NCI-H187 treated with DMSO at 0.1 percent for 48 hours (cell line): ENCODE data around the gene HNRNPA2B1.
"Not testable (repeated sequence)": the region's sequence is repeated elsewhere in the genome, so short reads cannot be mapped to it uniquely, and the experiment has no call there.

Source experiments
- DNase-seq: peaks from one replicate; lab custom pipeline; 2025; lab: John Stamatoyannopoulos, UW

Gene HNRNPA2B1

GRCh38 chr7:26185131-26185843 lies 15.3 kb downstream of the HNRNPA2B1 start:
- DNase-seq, result no peak

- not testable (repeated sequence) for DNase-seq
Observed at GRCh38 chr7:26184281-26185101, 16.1 kb downstream of the HNRNPA2B1 start.

GRCh38 chr7:26183545-26184280 lies 16.8 kb downstream of the HNRNPA2B1 start:
- DNase-seq, result no peak

- no peak for DNase-seq
Observed at GRCh38 chr7:26182706-26183105, 17.8 kb downstream of the HNRNPA2B1 start.

- no peak for DNase-seq
Observed at GRCh38 chr7:26182283-26182682, 18.3 kb downstream of the HNRNPA2B1 start.

- no peak for DNase-seq
Observed at GRCh38 chr7:26181474-26182227, 18.9 kb downstream of the HNRNPA2B1 start.

GRCh38 chr7:26180792-26181198 lies 19.8 kb downstream of the HNRNPA2B1 start:
- DNase-seq, result no peak

GRCh38 chr7:26179826-26180497 lies 20.6 kb downstream of the HNRNPA2B1 start:
- DNase-seq, result no peak

GRCh38 chr7:26179422-26179821 lies 21.1 kb downstream of the HNRNPA2B1 start:
- DNase-seq, result no peak

- DNase-seq, result no peak
Observed at GRCh38 chr7:26178272-26178960, 22.1 kb downstream of the HNRNPA2B1 start.

- not testable (repeated sequence) for DNase-seq
Observed at GRCh38 chr7:26177269-26177668, 23.3 kb downstream of the HNRNPA2B1 start.

GRCh38 chr7:26176696-26177095 lies 23.9 kb downstream of the HNRNPA2B1 start:
- DNase-seq, result not testable (repeated sequence)

GRCh38 chr7:26175903-26176302 lies 24.6 kb downstream of the HNRNPA2B1 start:
- DNase-seq, result not testable (repeated sequence)

GRCh38 chr7:26172048-26172447 lies 28.5 kb downstream of the HNRNPA2B1 start:
- DNase-seq, result no peak

GRCh38 chr7:26171601-26172000 lies 28.9 kb downstream of the HNRNPA2B1 start:
- DNase-seq, result no peak

GRCh38 chr7:26170663-26171062 lies 29.9 kb downstream of the HNRNPA2B1 start:
- DNase-seq, result no peak

- no peak for DNase-seq
Observed at GRCh38 chr7:26169271-26169670, 31.3 kb downstream of the HNRNPA2B1 start.

GRCh38 chr7:26168458-26169023 lies 32.0 kb downstream of the HNRNPA2B1 start:
- no peak for DNase-seq

- DNase-seq, result no peak
Observed at GRCh38 chr7:26167303-26167934, 33.1 kb downstream of the HNRNPA2B1 start.
